ENCODE results near the gene SOCS1. TPM values are rescaled to one million over a fixed set of nuclear protein-coding genes. Genes with fewer than 3 reads are reported as not detected.

SOCS1 gene
- total RNA-seq, 2 experiments from 2014 or later = 23.4 to 47.1 TPM

DNA sequence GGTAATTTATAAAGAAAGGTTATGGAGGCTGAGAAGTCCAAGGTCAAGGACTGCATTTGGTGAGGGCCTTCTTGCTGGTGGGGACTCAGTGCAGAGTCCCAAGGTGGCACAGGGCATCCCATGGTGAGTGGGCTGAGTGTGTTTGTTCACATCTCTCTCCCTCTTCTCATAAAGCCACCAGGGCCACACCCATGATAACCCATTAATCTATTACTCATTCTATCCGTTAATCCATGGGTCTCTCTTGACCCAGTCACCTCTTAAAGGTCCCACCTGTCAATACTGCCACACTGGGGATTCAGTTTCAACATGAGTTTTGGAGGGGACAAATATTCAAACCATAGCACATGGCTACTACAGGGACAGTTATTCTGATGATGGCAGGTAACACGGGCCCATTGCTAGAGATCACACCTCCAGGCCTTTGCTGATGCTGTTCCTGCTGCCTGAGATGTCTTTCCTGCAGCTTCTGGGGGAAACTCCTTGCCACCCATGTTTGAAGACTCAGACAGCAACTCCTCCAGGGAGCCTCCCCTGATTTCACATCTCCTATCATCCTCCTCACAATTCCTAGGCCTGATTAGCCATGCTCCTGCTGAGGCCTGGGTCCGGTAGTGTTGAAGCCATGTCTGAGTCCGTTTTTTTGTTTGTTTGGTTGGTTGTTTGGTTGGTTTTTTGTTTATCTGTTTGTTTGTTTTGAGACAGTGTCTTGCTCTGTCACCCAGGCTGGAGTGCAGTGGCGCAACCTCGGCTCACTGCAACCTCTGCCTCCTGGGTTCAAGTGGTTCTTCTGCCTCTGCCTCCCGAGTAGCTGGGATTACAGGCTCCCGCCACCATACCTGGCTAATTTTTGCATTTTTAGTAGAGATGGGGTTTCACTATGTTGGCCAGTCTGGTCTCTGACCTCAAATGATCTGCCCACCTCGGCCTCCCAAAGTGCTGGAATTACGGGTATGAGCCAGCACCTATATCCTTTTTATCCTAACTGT, 16.1 kb downstream of the SOCS1 start:
- no peak overlapping the region for H3K4me3 ChIP-seq (ENCODE audit: low read depth, low read length, poor library complexity, severe bottlenecking)
- no peaks in the 10 kb centered on the region for H3K9me3 ChIP-seq (ENCODE audit: low read length)
- intact Hi-C loops (cut with micrococcal nuclease; ENCODE audit: unreplicated experiment) = no loop called here
- no peak overlapping the region for H3K4me2 ChIP-seq (ENCODE audit: low read length)
- TF ChIP-seq EZH2phosphoT487 (IDR thresholded peaks at IDR 0.05; ENCODE audit: borderline replicate concordance, low read depth, low read length) (no peak), CTCF (conservative IDR thresholded peaks at IDR 0.05; ENCODE audit: low read length) (no peak)
- H3K9me2 ChIP-seq (ENCODE audit: insufficient read depth, low read length) = no peaks in the 10 kb centered on the region
- no peak for DNase-seq (ENCODE audit: low spot score)
- H3K79me2 ChIP-seq (ENCODE audit: insufficient read depth, low read depth, low read length) = no peaks in the 10 kb centered on the region
- ChIA-PET CTCF (ENCODE audit: unreplicated experiment) (no interaction called here), POLR2A (no interaction called here)
- no peak overlapping the region for H3K27ac ChIP-seq (ENCODE audit: low read depth, low read length, poor library complexity, severe bottlenecking)
- H3K4me1 ChIP-seq (ENCODE audit: insufficient read depth, low read length, poor library complexity, severe bottlenecking) = peaks cover 8% of the 10 kb centered on the region
- no TSS peak for BruUV-seq (replicated peaks)
- no peaks in the 10 kb centered on the region for H4K20me1 ChIP-seq (ENCODE audit: insufficient read depth, low read length)
- H3K36me3 ChIP-seq (ENCODE audit: insufficient read depth, low read length) = no peaks in the 10 kb centered on the region
- H2AFZ ChIP-seq (ENCODE audit: low read length) = no peak overlapping the region

DNA sequence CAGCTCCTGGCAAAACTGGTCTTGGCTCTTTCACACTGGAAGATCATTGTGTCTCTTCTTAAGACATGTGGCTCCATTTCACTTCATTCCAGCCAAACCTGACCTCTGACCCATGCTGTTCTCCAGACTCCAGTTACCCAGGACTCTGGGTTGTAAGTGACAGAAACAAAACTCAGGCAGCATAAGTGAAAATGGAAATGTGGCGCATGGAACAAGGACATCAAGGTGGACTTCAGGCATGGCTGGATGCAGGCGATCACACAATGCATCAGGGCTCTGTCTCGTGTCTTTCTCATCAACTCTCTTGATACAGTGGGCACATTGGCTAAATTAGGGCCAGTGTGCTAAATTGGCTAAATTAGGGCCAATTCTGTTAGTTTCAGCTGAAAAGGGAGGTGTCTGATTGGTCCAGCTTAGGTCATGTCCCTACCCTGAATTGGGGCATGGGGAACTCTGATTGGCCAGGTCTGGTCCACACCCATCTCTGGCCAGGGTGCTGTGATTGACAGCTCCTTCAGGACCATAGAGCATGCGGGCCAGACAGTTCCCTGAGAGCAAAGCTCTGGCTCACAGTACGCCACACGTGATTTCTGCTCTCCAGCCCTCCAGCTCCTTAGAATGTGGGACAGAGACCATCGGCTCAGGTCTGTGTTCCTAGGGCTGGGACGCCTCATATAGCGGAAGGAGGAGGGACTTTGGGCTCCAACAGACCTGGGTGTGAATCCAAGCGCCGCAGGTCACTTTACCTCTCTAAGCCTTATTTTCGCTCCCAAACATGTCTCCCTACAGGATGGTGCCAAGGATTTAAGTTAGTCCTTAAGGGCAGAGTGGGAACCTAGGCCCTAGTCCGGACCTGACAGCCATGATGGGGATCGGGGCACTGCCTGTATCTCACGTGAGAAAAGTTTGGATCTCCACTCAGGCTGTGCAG, 17.5 kb downstream of the SOCS1 start:
- H3K4me1 ChIP-seq (ENCODE audit: insufficient read depth, low read length, poor library complexity, severe bottlenecking) = peaks cover 16% of the 10 kb centered on the region
- no TSS peak for BruUV-seq (replicated peaks)
- ChIA-PET POLR2A (interaction anchor here (1.1 kb wide), 1 partner anchor 18 kb away, joined by 4 read pairs; the partner anchor contains the start of gene SOCS1), CTCF (ENCODE audit: unreplicated experiment) (no interaction called here)
- no peaks in the 10 kb centered on the region for H3K9me2 ChIP-seq (ENCODE audit: insufficient read depth, low read length)
- intact Hi-C loops (cut with micrococcal nuclease; ENCODE audit: unreplicated experiment) = no loop called here
- TF ChIP-seq CTCF (conservative IDR thresholded peaks at IDR 0.05; ENCODE audit: low read length) (no peak), EZH2phosphoT487 (IDR thresholded peaks at IDR 0.05; ENCODE audit: borderline replicate concordance, low read depth, low read length) (no peak)
- no peaks in the 10 kb centered on the region for H3K79me2 ChIP-seq (ENCODE audit: insufficient read depth, low read depth, low read length)
- H3K4me2 ChIP-seq (ENCODE audit: low read length) = no peak overlapping the region
- H3K9me3 ChIP-seq (ENCODE audit: low read length) = no peaks in the 10 kb centered on the region
- H4K20me1 ChIP-seq (ENCODE audit: insufficient read depth, low read length) = no peaks in the 10 kb centered on the region
- H3K4me3 ChIP-seq (ENCODE audit: low read depth, low read length, poor library complexity, severe bottlenecking) = no peak overlapping the region
- H3K27ac ChIP-seq (ENCODE audit: low read depth, low read length, poor library complexity, severe bottlenecking) = no peak overlapping the region
- DNase-seq (ENCODE audit: low spot score) = no peak
- no peaks in the 10 kb centered on the region for H3K36me3 ChIP-seq (ENCODE audit: insufficient read depth, low read length)
- H2AFZ ChIP-seq (ENCODE audit: low read length) = no peak overlapping the region

Measured in OCI-LY7 (cell line).